Measurements from ENCODE around the gene ATF7.
A peak's percentile ranks its signal among the peaks of the same experiment; 100 is the strongest.

The ATF7 gene

GRCh38 chr12:53625946-53626701 is at the start of gene ATF7:
ATF7 (minus strand) TSS chr12:53626382; CDS start chr12:53601000, 25,382 bp downstream.
- TF ChIP-seq CTCF (IDR thresholded peaks at IDR 0.05; ENCODE audit: low read depth, low read length, missing control alignments) = no peak
- peak within 1 kb of the TSS; percentile 56 for H3K4me3 ChIP-seq (replicated peaks; ENCODE audit: low read depth, low read length)
- peak; percentile 95 for DNase-seq (ENCODE audit: extremely low read depth, low read depth)

- DNase-seq (ENCODE audit: extremely low read depth, low read depth) = no peak
These were observed 49.0 kb upstream of the ATF7 start for GRCh38 chr12:53674977-53675700.

GRCh38 chr12:53670971-53671370 is 44.8 kb upstream of the ATF7 start:
- no peak for DNase-seq (ENCODE audit: extremely low read depth, low read depth)
- H3K4me3 ChIP-seq (replicated peaks; ENCODE audit: low read depth, low read length) = no peak overlapping the region
- TF ChIP-seq CTCF (IDR thresholded peaks at IDR 0.05; ENCODE audit: low read depth, low read length, missing control alignments) = no peak

More at GRCh38 chr12:53674977-53675700, 49.0 kb upstream of the ATF7 start:
- H3K4me3 ChIP-seq (replicated peaks; ENCODE audit: low read depth, low read length) = peak overlapping the region; percentile 97
- TF ChIP-seq CTCF (IDR thresholded peaks at IDR 0.05; ENCODE audit: low read depth, low read length, missing control alignments) = no peak

GRCh38 chr12:53670308-53670707 is 44.1 kb upstream of the ATF7 start:
- no peak overlapping the region for H3K4me3 ChIP-seq (replicated peaks; ENCODE audit: low read depth, low read length)
- no peak for DNase-seq (ENCODE audit: extremely low read depth, low read depth)
- no peak for TF ChIP-seq CTCF (IDR thresholded peaks at IDR 0.05; ENCODE audit: low read depth, low read length, missing control alignments)

GRCh38 chr12:53667080-53667479 is 40.9 kb upstream of the ATF7 start:
- H3K4me3 ChIP-seq (replicated peaks; ENCODE audit: low read depth, low read length) = no peak overlapping the region
- no peak for DNase-seq (ENCODE audit: extremely low read depth, low read depth)
- TF ChIP-seq CTCF (IDR thresholded peaks at IDR 0.05; ENCODE audit: low read depth, low read length, missing control alignments) = no peak

GRCh38 chr12:53664936-53665335 is 38.8 kb upstream of the ATF7 start:
- no peak overlapping the region for H3K4me3 ChIP-seq (replicated peaks; ENCODE audit: low read depth, low read length)
- DNase-seq (ENCODE audit: extremely low read depth, low read depth) = no peak
- no peak for TF ChIP-seq CTCF (IDR thresholded peaks at IDR 0.05; ENCODE audit: low read depth, low read length, missing control alignments)

Data from HFF-Myc (cell line).